ENCODE results near the gene PBXIP1. TPM values are rescaled to one million over a fixed set of nuclear protein-coding genes. Genes with fewer than 3 reads are reported as not detected.

PBXIP1 gene
- total and polyA plus RNA-seq, 10 of the 15 experiments (the other 5 are each of a cell fraction or from before 2014, with no cell fraction given): 0.63 to 25.6 (median 15.4) TPM

- no peak for TF ChIP-seq RELA (IDR thresholded peaks at IDR 0.05; ENCODE audit: borderline replicate concordance, partially characterized antibody)
- TF ChIP-seq SMC3 (IDR thresholded peaks at IDR 0.05; ENCODE audit: borderline replicate concordance, low read length): no peak
- no peak for TF ChIP-seq JUND (IDR thresholded peaks at IDR 0.05; ENCODE audit: low read depth, low read length)
- no peak for TF ChIP-seq HDGF (IDR thresholded peaks at IDR 0.05)
- no peak for TF ChIP-seq RAD51 (IDR thresholded peaks at IDR 0.05)
- no peak for TF ChIP-seq SRF (IDR thresholded peaks at IDR 0.05; ENCODE audit: low read depth in 2 of 2, low read length in 2 of 2)
- TF ChIP-seq SIN3A (IDR thresholded peaks at IDR 0.05; ENCODE audit: low read depth, low read length): peak; percentile 63
- no peak for TF ChIP-seq BCLAF1 (IDR thresholded peaks at IDR 0.05)
- TF ChIP-seq GATAD2B (conservative IDR thresholded peaks at IDR 0.05; ENCODE audit: low read depth): 0 out of 2 replicates have a peak, but pooled peaks have one; percentile 22
- TF ChIP-seq IRF3 (IDR thresholded peaks at IDR 0.05): no peak
These were observed 19.6 kb upstream of the PBXIP1 start (continued) for GRCh38 chr1:154975409-154976059.
